Measurements from ENCODE around the gene PSMB5.

PSMB5 gene

GRCh38 chr14:23043754-23044153 is 9.1 kb upstream of the PSMB5 start:
- no peak for DNase-seq (ENCODE audit: low spot score)

GRCh38 chr14:23043145-23043544 is 8.4 kb upstream of the PSMB5 start:
- no peak for DNase-seq (ENCODE audit: low spot score)

GRCh38 chr14:23042162-23042965 is 7.7 kb upstream of the PSMB5 start, which contains the start of gene PSMB11:
Gene PSMB11 (plus strand): TSS chr14:23042212. CDS start chr14:23042226, 14 bp downstream.
- no peak for DNase-seq (ENCODE audit: low spot score)

GRCh38 chr14:23041729-23042128 is 7.0 kb upstream of the PSMB5 start:
- no peak for DNase-seq (ENCODE audit: low spot score)

GRCh38 chr14:23040100-23040499 is 5.4 kb upstream of the PSMB5 start:
- DNase-seq (ENCODE audit: low spot score), result no peak

- DNase-seq (ENCODE audit: low spot score), result no peak
These were observed 824 bp upstream of the PSMB5 start for GRCh38 chr14:23035303-23036144.

GRCh38 chr14:23033801-23034497 is 751 bp downstream of the PSMB5 start:
- no peak for DNase-seq (ENCODE audit: low spot score)

GRCh38 chr14:23033251-23033727 is 1.4 kb downstream of the PSMB5 start:
- DNase-seq (ENCODE audit: low spot score), result no peak

- no peak for DNase-seq (ENCODE audit: low spot score)
These were observed 3.8 kb downstream of the PSMB5 start for GRCh38 chr14:23030936-23031335.

- no peak for DNase-seq (ENCODE audit: low spot score)
These were observed 5.9 kb downstream of the PSMB5 start for GRCh38 chr14:23028799-23029198.

- no peak for DNase-seq (ENCODE audit: low spot score)
These were observed 9.4 kb downstream of the PSMB5 start for GRCh38 chr14:23025151-23025814.

GRCh38 chr14:23024612-23025075 is 10.1 kb downstream of the PSMB5 start:
- no peak for DNase-seq (ENCODE audit: low spot score)

GRCh38 chr14:23023795-23024152 is 10.9 kb downstream of the PSMB5 start:
- no peak for DNase-seq (ENCODE audit: low spot score)

GRCh38 chr14:23023022-23023794 is 11.5 kb downstream of the PSMB5 start:
- DNase-seq (ENCODE audit: low spot score), result no peak

GRCh38 chr14:23021889-23022442 is 12.7 kb downstream of the PSMB5 start:
- DNase-seq (ENCODE audit: low spot score), result no peak

- DNase-seq (ENCODE audit: low spot score), result no peak
These were observed 13.3 kb downstream of the PSMB5 start for GRCh38 chr14:23021434-23021833.

GRCh38 chr14:23020143-23021128 is 14.3 kb downstream of the PSMB5 start:
- no peak for DNase-seq (ENCODE audit: low spot score)

GRCh38 chr14:23018107-23018506 is 16.6 kb downstream of the PSMB5 start:
- DNase-seq (ENCODE audit: low spot score), result no peak

GRCh38 chr14:23017091-23017490 is 17.6 kb downstream of the PSMB5 start:
- no peak for DNase-seq (ENCODE audit: low spot score)
